GM21737 (cell line): ENCODE results near the gene NOX5.

ENCODE experiments used
- ATAC-seq: cut with Tn5 transposase; IDR thresholded peaks from one replicate; pipeline ENCODE4 v1.9.1; 2021; ENCODE audit warnings: mild to moderate bottlenecking, moderate library complexity; ENCODE audit not compliant: unreplicated experiment

The NOX5 gene

GRCh38 chr15:69076756-69077155, 62.3 kb downstream of the NOX5 start:
- ATAC-seq = no peak

GRCh38 chr15:69078638-69079037, 64.1 kb downstream of the NOX5 start:
- no peak for ATAC-seq

GRCh38 chr15:69080295-69081248, 66.1 kb downstream of the NOX5 start:
- no peak for ATAC-seq

GRCh38 chr15:69081310-69082004, 67.0 kb downstream of the NOX5 start:
- no peak for ATAC-seq

- ATAC-seq = no peak
Measured at GRCh38 chr15:69082021-69082502, 67.6 kb downstream of the NOX5 start.

GRCh38 chr15:69082554-69082953, 68.1 kb downstream of the NOX5 start:
- ATAC-seq = no peak

- ATAC-seq = no peak
Measured at GRCh38 chr15:69084404-69085030, 70.0 kb downstream of the NOX5 start.

GRCh38 chr15:69085325-69086081, 71.0 kb downstream of the NOX5 start:
- ATAC-seq = no peak

- no peak for ATAC-seq
Measured at GRCh38 chr15:69086427-69087204, 72.1 kb downstream of the NOX5 start.

- no peak for ATAC-seq
Measured at GRCh38 chr15:69087366-69087976, 73.0 kb downstream of the NOX5 start.

- ATAC-seq = no peak
Measured at GRCh38 chr15:69088300-69088965, 73.9 kb downstream of the NOX5 start.

- ATAC-seq = no peak
Measured at GRCh38 chr15:69089258-69089657, 74.8 kb downstream of the NOX5 start.

- ATAC-seq = no peak
Measured at GRCh38 chr15:69090197-69090948, 75.9 kb downstream of the NOX5 start.

- ATAC-seq = no peak
Measured at GRCh38 chr15:69091654-69092053, 77.2 kb downstream of the NOX5 start.

- ATAC-seq = no peak
Measured at GRCh38 chr15:69092159-69092558, 77.7 kb downstream of the NOX5 start.

- ATAC-seq = no peak
Measured at GRCh38 chr15:69093127-69093526, 78.6 kb downstream of the NOX5 start.

- no peak for ATAC-seq
Measured at GRCh38 chr15:69093614-69094013, 79.1 kb downstream of the NOX5 start.
